B cell (primary cell): Measurements from ENCODE around the gene CYP2R1. TPM values are rescaled to one million over a fixed set of nuclear protein-coding genes. Genes with fewer than 3 reads are reported as not detected.

ENCODE experiments used
- ATAC-seq: fragments of 200-7000 bp; cut with Tn5 transposase; one replicate; pipeline ENCODE4 v1.10.0; 2021; ENCODE audit warnings: low read depth, mild to moderate bottlenecking, moderate number of reproducible peaks, moderate library complexity
- CTCF ChIA-PET: fragments of 350-600 bp; sonication (Branson Sonifier 250); formaldehyde crosslinking; loops from one replicate; lab custom pipeline; 2021; ENCODE audit warnings: antibody characterized with exemption, inconsistent platforms; lab: Charles Lee
- POLR2A ChIA-PET: fragments of 350-600 bp; sonication (Branson Sonifier 250); formaldehyde crosslinking; loops from one replicate; lab custom pipeline; 2021; ENCODE audit warnings: antibody characterized with exemption; lab: Charles Lee
- DNase-seq: peaks from one replicate; pipeline ENCODE4 v3.0.0; 2013
- H2AFZ ChIP-seq: 2 replicates; pipeline ENCODE4 v1.6.1; 2012; ENCODE audit warnings: mild to moderate bottlenecking, low read depth, low read length; ENCODE audit not compliant: insufficient read depth, poor library complexity, severe bottlenecking
- H3K27ac ChIP-seq, 2 donors: 1 replicate in 1 of 2; 2 replicates in 1 of 2; pipeline ENCODE4 v1.5.1; 2012 to 2013; ENCODE audit warnings: low read length in 2 of 2, mild to moderate bottlenecking in 2 of 2, moderate library complexity in 1 of 2
- H3K27me3 ChIP-seq, 4 experiments: fragments of 200-600 bp in 1 of 4; sonication (generic) in 1 of 4; replicated peaks in 1 of 4; 1 replicate in 2 of 4; 2 replicates in 2 of 4; pipeline versions ENCODE4 v1.6.1 to v1.7.0; 2013 to 2016; ENCODE audit warnings: low read length in 3 of 4, mild to moderate bottlenecking in 2 of 4, mixed read lengths in 1 of 4, moderate library complexity in 1 of 4; ENCODE audit not compliant: insufficient read depth in 4 of 4, control insufficient read depth in 3 of 4; ENCODE audit errors: control extremely low read depth in 1 of 4
- H3K36me3 ChIP-seq, 2 experiments: replicated peaks in 1 of 2; 1 replicate in 1 of 2; 2 replicates in 1 of 2; pipeline versions ENCODE4 v1.6.1 to v1.7.1; 2013; ENCODE audit warnings: low read length in 1 of 2; ENCODE audit not compliant: insufficient read depth in 2 of 2, control insufficient read depth in 1 of 2; ENCODE audit errors: control extremely low read depth in 1 of 2, extremely low read depth in 1 of 2
- H3K4me1 ChIP-seq, 2 donors: fragments of 200-600 bp in 1 of 2; sonication (generic) in 1 of 2; 1 replicate in 1 of 2; 2 replicates in 1 of 2; pipeline versions ENCODE4 v1.5.1 to v1.6.1; 2013 to 2017; ENCODE audit warnings: low read length in 2 of 2; ENCODE audit not compliant: control insufficient read depth in 2 of 2, insufficient read depth in 2 of 2
- H3K4me2 ChIP-seq: replicated peaks from 2 replicates; pipeline ENCODE3; 2012; ENCODE audit warnings: mild to moderate bottlenecking, low read depth, low read length; ENCODE audit not compliant: poor library complexity, severe bottlenecking
- H3K4me3 ChIP-seq, 5 experiments: fragments of 200-600 bp in 1 of 5; sonication (generic) in 1 of 5; 1 replicate in 3 of 5; 2 replicates in 2 of 5; pipeline versions ENCODE4 v1.5.1 to v1.7.0; 2011 to 2016; ENCODE audit warnings: low read length in 4 of 5, mild to moderate bottlenecking in 4 of 5, low read depth in 2 of 5, control low read depth in 1 of 5, moderate library complexity in 1 of 5; ENCODE audit not compliant: insufficient read depth in 1 of 5; ENCODE audit errors: control extremely low read depth in 1 of 5, extremely low read depth in 1 of 5
- H3K79me2 ChIP-seq: fragments of 200-600 bp; sonication (generic); one replicate; pipeline ENCODE4 v1.6.0; 2016; ENCODE audit warnings: low read length; ENCODE audit not compliant: control insufficient read depth, insufficient read depth
- H3K9ac ChIP-seq: fragments of 200-600 bp; sonication (generic); 2 replicates; pipeline ENCODE4 v1.6.1; 2017; ENCODE audit warnings: mild to moderate bottlenecking, low read length, moderate library complexity
- H3K9me3 ChIP-seq, 3 donors: one replicate each; pipeline versions ENCODE4 v1.6.1 to v1.7.1; 2013; ENCODE audit warnings: low read length in 2 of 3; ENCODE audit not compliant: control insufficient read depth in 2 of 3, insufficient read depth in 1 of 3; ENCODE audit errors: control extremely low read depth in 1 of 3
- H4K20me1 ChIP-seq: 2 replicates; pipeline ENCODE4 v1.6.0; 2012; ENCODE audit warnings: mild to moderate bottlenecking, low read length; ENCODE audit not compliant: insufficient read depth, control insufficient read depth, poor library complexity, severe bottlenecking
- H3K27ac Mint-ChIP-seq: one replicate; pipeline ENCODE4 v1.8.0; 2021; ENCODE audit warnings: mixed read lengths
- H3K27me3 Mint-ChIP-seq: one replicate; pipeline ENCODE4 v1.8.0; 2021; ENCODE audit warnings: mixed read lengths
- H3K4me1 Mint-ChIP-seq: one replicate; pipeline ENCODE4 v1.8.0; 2021; ENCODE audit warnings: mixed read lengths
- H3K4me3 Mint-ChIP-seq: one replicate; pipeline ENCODE4 v1.8.0; 2021; ENCODE audit warnings: mixed read lengths
- H3K9me3 Mint-ChIP-seq: one replicate; pipeline ENCODE4 v1.8.0; 2022; ENCODE audit warnings: mixed read lengths; ENCODE audit not compliant: insufficient read depth
- CTCF ChIP-seq: fragments of 200-600 bp; IDR thresholded peaks from one replicate; pipeline ENCODE4 v1.8.0; 2022; ENCODE audit warnings: antibody characterized with exemption, mild to moderate bottlenecking
- EZH2 ChIP-seq: IDR thresholded peaks from 2 replicates; pipeline ENCODE4 v1.6.1; 2012; ENCODE audit warnings: borderline replicate concordance, low read depth, mild to moderate bottlenecking, moderate library complexity, low read length; ENCODE audit not compliant: insufficient read depth, poor library complexity, severe bottlenecking
- WGBS: methylation state at CpG from one replicate; pipeline ENCODE4 v1.1.5; 2013; ENCODE audit warnings: missing lambda C conversion rate; ENCODE audit not compliant: insufficient coverage; 5-methylcytosine and 5-hydroxymethylcytosine counted together
- intact Hi-C: fragments of 100-400 bp; cut with micrococcal nuclease; formaldehyde crosslinking; loops from one replicate; pipeline ENCODE4 v1.10.0; 2022
- polyA plus RNA-seq: library from polyadenylated mRNA; depleted of rRNA; stranded (reverse); fragments of >200 nt; gene quantifications from 2 replicates; pipeline ENCODE4 v1.2.3, GENCODE V29; 2012
- total RNA-seq, 2 donors: library from RNA; stranded (reverse); fragments of 120-200 nt in 1 of 2; gene quantifications; 1 replicate in 1 of 2; 2 replicates in 1 of 2; pipeline versions ENCODE4 v1.2.3 to v1.2.4, GENCODE V29; 2013 to 2022

CYP2R1 gene
- total and polyA plus RNA-seq, 2 donors (not counting 1 experiment from before 2014, with no cell fraction given): 11.6 to 42.4 TPM

GRCh38 chr11:14938936-14939335, 46.9 kb upstream of the CYP2R1 start:
- intact Hi-C loops: no loop called here
- no peak overlapping the region for H3K27ac Mint-ChIP-seq
- H3K9me3 ChIP-seq: peaks cover 0 to 8% (median 0%) of the 10 kb centered on the region in 3 donors
- no peak overlapping the region for H3K4me3 ChIP-seq
- H3K4me1 Mint-ChIP-seq: no peaks in the 10 kb centered on the region
- H3K4me1 ChIP-seq: no peaks in the 10 kb centered on the region
- POLR2A ChIA-PET: no interaction called here
- CTCF ChIA-PET: interaction anchor here (1.2 kb wide), 1 partner anchor 251 kb away, joined by 3 read pairs; no protein-coding TSS in a partner anchor
- H3K27me3 Mint-ChIP-seq: peaks cover 6% of the 10 kb centered on the region
- no peak overlapping the region for H2AFZ ChIP-seq
- no peak overlapping the region for H3K27ac ChIP-seq
- no peak for TF ChIP-seq EZH2
- TF ChIP-seq CTCF: no peak
- WGBS: 50% methylated on average over 1 of the region's 1 CpG
- H3K9me3 Mint-ChIP-seq: peaks cover 2% of the 10 kb centered on the region
- no peak overlapping the region for H3K4me2 ChIP-seq
- H3K36me3 ChIP-seq: no peaks in the 10 kb centered on the region
- DNase-seq (no peak), ATAC-seq (no peak)
- H4K20me1 ChIP-seq: no peaks in the 10 kb centered on the region
- H3K9ac ChIP-seq: no peak overlapping the region
- peaks cover 0 to 3% (median 0%) of the 10 kb centered on the region in 4 experiments for H3K27me3 ChIP-seq
- no peaks in the 10 kb centered on the region for H3K79me2 ChIP-seq
- H3K4me3 Mint-ChIP-seq: no peak overlapping the region

GRCh38 chr11:14934641-14935351, 42.8 kb upstream of the CYP2R1 start:
- CTCF ChIA-PET: interaction anchor here (0.9 kb wide), 1 partner anchor 26 kb away, joined by 3 read pairs; no protein-coding TSS in a partner anchor
- no peaks in the 10 kb centered on the region for H4K20me1 ChIP-seq
- peaks cover 2% of the 10 kb centered on the region for H3K9me3 Mint-ChIP-seq
- no peak for DNase-seq
- H3K27me3 ChIP-seq: peaks cover 0 to 5% (median 2%) of the 10 kb centered on the region in 4 experiments
- H3K9me3 ChIP-seq: peaks cover 0 to 8% (median 0%) of the 10 kb centered on the region in 3 donors
- H3K4me2 ChIP-seq: no peak overlapping the region
- no peak overlapping the region for H2AFZ ChIP-seq
- intact Hi-C loops: no loop called here
- 83% methylated on average over 1 of the region's 1 CpG for WGBS
- H3K4me1 ChIP-seq: no peaks in the 10 kb centered on the region
- no peaks in the 10 kb centered on the region for H3K4me1 Mint-ChIP-seq
- H3K27ac ChIP-seq: no peak overlapping the region
- H3K9ac ChIP-seq: no peak overlapping the region
- POLR2A ChIA-PET: interaction anchor here (0.8 kb wide), 1 partner anchor 170 kb away, joined by 5 read pairs; no protein-coding TSS in a partner anchor
- ATAC-seq: no peak
- no peak for TF ChIP-seq CTCF
- TF ChIP-seq EZH2: no peak
- H3K27ac Mint-ChIP-seq: no peak overlapping the region
- H3K36me3 ChIP-seq: no peaks in the 10 kb centered on the region
- H3K79me2 ChIP-seq: no peaks in the 10 kb centered on the region
- H3K4me3 ChIP-seq: no peak overlapping the region
- peaks cover 17% of the 10 kb centered on the region for H3K27me3 Mint-ChIP-seq
- H3K4me3 Mint-ChIP-seq: no peak overlapping the region
